ENCODE data around the gene IYD.
"Not testable (repeated sequence)": the region's sequence is repeated elsewhere in the genome, so short reads cannot be mapped to it uniquely, and the experiment has no call there.

Gene IYD

DNA sequence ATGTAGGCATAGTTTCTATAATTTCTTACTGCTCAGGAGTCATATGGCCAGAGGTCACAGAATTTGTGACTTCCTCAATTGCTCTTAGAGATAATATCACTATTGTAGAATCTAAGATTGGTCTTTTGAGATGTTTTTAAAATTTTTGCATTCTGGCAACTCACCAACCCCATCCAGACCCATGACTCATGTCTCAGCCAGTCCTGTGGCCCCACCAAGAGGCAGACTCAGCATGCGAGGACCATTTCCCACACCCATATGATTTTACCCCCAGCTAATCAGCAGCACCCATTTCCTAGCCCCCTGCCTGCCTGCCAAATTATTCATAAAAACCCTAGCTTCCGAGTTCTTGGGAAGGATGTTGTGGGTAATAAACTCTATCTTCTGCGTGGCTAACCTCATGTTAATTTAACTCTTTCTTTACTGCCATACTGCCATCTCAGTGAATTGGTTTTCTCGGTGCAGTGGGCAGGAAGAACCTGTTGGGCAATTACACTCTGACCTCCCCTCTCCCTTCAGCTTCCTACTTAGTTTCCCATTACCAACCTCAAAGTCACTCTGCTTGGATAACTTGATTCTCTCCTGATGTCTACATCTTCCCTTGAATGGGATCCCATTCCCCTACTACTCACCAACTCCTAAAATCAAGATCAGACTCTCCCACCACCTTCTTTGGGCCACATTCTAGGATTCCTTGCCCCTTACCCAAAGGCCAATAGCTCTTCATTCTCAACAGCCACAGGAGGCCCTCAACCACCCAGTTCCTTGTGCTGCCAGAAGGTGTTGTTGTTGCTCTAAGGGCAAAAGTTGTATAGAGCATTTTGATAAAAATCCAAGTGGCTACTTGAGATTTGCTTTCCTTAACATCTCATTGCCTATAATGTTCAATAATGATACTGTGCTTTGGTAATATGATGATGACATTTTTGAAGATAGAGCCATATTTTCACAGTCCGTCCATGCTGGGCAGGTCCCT is 16.2 kb upstream of the IYD start:
- DNase-seq (ENCODE audit: low spot score), result no peak

DNA sequence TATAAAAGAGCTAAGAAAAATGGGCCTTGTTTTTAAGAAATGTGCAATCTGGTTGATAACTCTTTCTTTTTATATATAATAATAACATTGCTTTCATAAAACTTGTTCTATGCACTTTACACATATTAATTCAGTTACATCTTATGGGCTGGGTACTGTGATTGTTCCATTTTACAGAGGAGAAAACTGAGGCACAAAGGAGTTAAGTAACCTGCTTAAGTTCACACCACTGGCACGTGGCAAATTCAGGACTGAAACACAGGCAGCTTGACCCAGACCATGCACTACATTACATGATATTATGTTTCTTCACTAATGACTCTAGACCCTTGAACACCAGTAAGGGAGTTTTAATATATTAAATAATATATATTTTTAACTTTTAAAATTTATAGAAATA is 15.4 kb upstream of the IYD start:
- DNase-seq (ENCODE audit: low spot score), result no peak

DNA sequence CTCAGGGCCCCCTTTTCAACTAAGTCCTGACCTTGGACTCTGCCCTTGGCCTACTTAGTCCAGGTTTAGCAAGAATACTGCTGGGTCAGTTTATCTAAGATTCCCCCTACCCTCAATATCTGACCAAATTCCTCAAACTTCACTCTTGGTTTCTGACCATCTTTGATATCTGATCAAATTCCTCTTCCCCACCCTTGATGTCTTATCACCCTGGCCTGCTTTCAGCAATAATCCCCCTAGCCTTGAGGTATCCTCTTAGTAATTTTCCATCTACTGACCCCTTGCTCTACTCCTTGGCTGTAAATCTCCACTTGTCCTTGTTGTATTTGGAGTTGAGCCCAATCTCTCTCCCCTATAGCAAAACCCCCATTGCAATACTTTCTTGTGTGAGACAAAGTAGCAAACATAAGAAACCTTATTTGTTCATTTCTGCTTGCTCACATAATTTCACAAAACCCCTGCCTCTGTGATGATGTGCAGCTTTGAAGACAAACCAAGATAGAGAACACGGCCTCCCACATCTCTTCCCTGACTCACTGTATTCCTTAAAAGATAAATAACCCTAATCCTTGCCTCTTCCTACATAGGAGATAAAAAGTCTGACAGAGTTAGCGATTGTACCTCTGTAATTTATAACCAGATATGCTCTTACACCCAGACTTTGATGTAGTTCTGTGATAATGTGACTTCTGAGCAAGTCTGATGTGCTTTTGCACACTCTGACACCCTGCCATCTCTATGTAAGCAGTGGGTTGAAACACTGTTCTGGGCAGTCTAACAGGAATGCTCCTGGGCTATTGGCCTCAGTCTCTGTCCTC is 13.8 kb upstream of the IYD start:
- DNase-seq (ENCODE audit: low spot score), result no peak

DNA sequence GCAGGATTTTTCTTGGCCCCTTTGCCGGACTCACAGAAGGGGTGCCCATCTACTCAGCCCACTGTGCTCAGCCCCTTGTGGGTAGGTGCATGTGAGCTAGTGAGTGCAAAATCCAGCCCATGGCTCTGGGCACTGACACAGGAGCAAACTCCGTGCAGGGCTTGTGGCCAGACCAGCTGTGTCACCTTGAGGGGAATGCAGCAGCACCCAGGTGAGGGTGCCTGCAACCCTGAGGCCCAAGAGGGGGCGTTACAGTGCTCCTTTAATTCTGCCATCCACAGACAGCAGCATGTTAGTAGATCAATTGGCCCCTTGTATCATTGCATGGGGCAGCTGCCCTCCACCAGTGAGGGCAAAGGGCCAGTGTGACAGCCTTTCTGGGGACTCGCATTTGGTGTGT is 12.9 kb upstream of the IYD start:
- no peak for DNase-seq (ENCODE audit: low spot score)

DNA sequence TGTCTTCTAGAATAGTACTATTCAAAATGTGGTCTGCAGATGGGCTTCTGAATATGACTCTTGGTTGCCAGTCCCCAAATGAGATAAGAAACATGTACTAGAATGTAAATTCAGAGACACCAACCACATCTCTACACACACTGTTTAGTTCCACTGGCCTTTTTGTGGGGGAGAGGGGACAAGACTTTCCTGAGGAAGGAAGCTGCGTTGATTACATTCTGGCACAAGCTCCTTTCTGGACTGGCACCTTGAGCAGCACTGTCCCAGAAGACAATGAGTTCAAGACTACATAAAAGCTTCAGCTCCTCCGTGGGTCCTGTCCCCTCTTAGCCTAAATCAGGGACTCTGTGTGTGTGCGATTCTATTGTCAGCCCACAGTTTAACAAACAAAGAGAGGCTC is 6.9 kb upstream of the IYD start:
- no peak for DNase-seq (ENCODE audit: low spot score)

DNA sequence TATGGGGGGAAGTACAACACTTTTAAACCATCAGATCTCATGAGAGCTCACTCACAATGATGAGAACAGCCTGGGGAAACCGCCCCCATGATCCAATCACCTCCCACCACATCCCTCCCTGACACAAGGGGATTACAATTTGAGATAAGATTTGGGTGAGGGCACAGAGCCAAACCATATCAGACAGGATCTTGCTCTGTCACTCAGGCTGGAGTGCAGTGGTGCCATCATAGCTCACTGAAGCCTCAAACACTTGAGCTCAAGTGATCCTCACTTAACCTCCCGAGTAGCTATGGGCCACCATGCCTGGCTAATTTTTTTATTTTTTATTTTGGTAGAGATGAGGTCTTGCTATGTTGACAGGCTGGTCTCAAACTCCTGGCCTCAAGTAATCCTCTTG is 5.1 kb upstream of the IYD start:
- no peak for DNase-seq (ENCODE audit: low spot score)

DNA sequence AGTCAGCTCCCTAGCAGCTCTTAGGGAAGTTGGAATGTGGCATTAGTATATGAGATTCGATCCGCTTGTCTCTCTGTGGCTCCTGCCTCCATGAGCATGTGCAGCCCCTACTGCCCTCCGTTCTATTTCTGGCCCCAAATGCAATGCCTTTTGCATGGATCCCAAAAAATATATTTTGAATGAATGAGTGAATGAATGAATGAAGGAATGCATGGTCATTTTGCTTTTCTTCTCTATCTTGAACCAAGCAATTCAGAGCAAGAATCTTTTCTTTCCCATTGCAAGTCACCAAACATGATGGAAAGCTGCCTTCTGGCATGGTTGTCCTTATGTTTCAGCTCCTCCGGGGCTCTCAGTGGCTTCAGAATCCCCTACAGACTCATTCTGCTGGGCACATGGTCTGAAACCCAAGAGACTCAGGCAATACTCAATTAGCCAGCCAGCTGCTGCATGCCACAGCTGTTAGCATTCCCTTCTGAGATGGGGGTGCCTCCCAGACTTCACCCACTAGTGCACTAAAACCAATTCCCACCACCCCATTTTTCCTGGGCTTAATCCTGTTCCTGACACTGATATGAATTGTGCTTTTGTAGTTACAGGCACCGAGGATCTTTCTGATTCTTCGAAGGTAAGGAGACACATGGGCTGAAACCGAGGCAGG is 2.6 kb upstream of the IYD start:
- DNase-seq (ENCODE audit: low spot score), result no peak

DNA sequence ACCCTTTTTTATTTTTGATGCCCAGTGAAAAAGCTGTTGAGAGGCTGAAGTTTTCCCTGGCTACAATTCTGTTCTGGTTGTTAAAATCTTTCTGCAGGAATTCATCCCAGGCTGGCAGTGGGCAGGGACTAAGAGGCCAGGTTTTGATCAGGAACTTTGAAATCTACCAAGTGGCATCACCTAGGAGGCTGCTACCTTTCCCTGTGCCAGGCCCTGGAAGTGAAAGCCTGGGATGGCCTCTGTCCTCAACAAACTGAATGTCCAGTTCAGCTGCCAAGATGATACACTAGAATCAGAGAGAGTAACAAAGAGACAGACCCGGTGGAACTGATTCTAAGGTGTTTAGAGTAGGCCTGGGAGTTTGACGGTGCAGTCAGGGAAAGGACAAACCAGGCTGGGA is 596 bp downstream of the IYD start:
- no peak for DNase-seq (ENCODE audit: low spot score)

DNA sequence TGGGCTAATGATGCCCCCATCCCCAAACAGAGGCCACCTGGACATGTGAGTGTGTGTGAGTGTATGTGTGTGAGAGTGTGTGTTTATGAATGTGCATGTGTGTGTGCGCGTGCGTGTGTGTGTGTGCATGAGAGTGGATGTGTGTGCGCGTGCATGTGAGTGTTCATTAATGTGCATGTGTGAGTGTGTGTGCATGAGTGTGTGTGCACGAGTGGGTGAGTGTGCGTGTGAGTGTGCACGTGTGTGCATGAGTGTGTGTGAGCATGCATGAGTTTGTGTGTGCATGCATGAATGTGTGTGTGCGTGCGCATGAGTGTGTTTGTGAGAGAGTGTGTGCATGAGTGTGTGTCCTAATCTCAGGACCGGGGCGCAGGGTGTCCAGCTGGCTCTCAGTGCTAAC is 1.3 kb downstream of the IYD start:
- DNase-seq (ENCODE audit: low spot score), result no peak

DNA sequence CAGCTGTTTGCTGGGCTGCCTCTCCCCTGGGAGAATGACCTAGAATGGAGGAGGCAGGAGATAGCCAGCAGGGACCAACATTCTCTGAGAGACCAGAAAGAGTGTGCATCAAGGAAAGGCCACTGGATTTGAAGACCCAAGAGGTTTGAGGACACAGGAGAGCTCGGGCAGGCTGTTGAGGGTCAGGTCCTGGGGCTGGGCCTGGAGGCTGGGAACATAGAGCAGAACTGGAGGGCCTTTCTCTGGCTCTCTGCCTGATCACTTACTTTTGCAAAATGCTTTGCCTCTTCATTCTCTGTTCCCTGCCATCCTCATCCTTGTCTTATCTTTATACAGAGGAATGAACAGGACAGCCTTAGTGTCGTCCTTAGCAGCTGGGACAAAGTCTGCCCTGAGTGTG is 2.5 kb downstream of the IYD start:
- no peak for DNase-seq (ENCODE audit: low spot score)

DNA sequence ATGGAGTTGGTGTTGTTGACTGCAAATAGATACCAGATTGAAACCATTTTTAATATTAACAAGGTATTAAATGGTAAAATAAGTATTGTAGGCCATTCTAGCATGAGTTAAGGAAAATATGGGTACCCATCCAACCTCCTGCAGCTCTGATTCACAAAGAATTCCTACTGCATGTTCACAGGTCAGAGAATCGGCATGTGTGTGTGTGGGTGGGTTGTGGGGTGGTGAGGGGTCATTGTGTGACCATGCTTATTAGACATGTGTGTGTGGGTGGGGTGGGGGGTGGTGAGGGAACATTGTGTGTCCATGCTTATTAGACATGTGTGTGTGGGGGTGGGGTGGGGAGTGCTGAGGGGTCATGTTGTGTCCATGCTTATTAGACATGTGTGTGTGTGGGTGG is 3.2 kb downstream of the IYD start:
- DNase-seq (ENCODE audit: low spot score), result no peak

DNA sequence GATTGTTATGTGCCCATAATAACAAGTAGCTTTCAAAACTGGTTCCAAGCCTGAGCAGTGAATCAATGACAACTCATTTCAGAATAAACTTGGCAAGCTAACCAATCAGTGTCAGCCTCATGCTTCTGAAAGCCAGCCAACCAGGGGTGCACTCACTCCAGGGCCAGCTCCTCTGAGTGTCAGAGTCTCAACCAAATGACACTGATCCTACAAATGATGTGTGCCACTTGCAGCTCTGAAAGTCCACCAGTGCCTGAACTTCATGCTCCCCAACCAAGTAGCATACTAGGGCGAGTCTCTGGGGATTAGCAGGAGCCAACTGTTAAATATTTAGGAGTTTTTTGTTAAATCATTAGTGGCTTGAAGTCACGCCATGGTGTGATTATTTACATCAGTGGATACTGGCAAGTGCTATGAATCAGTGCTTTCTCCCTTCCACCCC is 4.5 kb downstream of the IYD start:
- DNase-seq (ENCODE audit: low spot score), result no peak

DNA sequence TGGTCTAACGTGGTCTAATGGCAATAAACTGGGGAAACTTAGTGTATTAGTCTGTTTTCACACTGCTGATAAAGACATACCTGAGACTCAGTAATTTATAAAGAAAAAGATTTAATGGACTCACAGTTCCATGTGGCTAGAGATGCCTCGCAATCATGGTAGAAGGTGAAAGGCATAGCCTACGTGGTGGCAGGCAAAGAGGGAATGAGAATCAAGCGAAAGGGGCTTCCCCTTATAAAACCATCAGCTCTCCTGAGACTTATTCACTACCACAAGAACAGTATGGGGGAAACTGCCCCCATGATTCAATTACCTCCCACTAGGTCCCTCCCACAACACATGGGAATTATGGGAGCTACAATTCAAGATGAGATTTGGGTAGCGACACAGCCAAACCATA is 5.5 kb downstream of the IYD start:
- not testable (repeated sequence) for DNase-seq (ENCODE audit: low spot score)

DNA sequence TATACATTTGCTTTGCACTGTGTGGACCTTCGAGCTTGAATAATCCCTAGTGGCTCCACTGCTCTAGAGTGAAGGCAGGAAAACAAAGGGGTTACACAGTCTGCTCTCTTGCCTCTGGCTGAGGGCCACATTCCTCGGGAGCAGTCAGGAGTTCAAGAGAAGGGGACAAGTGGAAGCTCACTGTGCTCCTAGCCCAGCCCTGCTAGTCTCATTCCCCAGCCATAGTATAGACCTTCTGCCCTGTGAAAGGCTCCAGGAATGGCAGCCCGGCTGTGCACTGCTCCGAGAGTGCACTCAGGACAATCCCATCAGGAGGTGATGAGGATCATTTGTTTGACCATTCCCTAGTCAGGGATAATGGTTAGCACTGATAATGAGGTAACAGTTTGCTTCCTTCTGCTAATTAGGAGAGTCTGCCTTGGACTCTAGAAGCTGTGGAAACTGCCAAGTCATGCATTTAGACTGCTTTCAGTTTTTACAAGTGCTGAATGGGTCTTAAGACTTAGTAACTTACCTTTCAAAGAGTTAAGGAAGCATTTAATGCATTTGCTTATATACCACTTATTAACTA is 8.5 kb downstream of the IYD start:
- no peak for DNase-seq (ENCODE audit: low spot score)

DNA sequence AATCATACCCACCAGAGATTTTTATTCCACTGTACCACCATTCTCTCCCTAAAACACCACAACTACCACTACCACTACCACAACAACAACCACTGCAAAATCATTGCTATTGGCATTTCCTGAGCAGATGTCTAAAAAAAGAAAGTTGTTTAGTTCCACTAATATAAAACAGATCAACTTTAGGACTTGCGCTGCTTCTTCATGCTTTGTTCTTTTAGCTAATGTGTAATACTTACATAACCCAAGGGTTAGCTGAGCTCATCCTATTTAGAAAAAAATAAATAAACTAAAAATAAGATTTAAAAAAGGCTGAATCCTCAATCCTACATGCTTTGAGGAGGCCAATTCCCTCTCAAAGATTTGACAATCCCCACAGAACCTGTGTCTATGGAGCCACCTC is 11.4 kb downstream of the IYD start:
- no peak for DNase-seq (ENCODE audit: low spot score)

DNA sequence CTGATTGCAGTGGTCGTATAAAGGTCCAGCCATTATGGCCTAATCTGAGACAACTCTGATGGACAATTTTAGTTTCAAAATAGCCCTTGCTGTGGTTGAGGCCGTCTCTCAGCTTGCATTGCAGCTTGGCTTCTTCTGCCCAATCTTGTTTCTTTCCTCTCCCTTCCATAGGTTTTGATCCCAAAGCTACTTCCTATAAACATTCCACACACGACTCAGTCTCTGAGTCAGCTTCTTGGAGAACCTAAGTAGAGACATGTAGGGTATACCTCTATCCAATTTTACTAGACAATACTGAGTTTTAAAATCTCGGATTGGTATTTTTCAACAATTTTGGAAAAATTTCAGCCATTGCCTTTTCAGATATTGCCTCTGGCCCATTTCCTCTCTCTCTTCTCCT is 13.4 kb downstream of the IYD start:
- DNase-seq (ENCODE audit: low spot score), result no peak

DNA sequence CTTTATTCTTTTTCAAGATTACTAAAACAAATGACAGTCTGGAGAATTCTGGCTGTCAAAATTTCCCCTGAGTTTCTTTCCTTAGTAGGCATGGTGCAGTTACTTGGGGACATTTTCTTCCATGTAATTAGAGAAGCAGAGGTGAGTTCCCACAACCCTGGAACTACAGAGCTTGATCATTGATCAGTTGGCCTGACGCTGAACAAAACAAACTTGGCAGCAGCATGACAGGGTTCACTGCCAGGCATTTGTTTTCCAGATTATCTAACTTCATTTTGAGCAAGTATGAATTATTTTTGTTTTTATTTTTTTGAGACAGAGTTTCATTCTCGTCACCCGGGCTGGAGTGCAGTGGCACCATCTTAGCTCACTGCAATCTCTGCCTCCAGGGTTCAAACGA is 22.6 kb downstream of the IYD start:
- DNase-seq (ENCODE audit: low spot score), result no peak

DNA sequence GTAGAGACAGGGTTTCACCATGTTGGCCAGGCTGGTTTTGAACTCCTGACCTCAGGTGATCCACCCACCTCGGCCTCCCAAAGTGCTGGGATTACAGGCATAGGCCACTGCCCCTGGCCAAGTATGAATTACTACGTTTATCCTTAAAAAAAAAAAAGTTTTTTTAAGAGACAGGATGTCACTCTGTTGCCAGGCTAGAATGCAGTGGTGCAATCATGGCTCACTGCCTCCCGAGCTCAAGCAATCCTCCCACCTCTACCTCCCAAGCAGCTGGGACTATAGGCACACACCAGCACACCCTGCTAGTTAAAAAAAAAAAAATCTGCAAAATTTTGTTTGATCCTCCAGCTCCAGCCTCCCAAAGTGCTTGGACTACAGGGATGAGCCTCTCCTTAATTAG is 23.1 kb downstream of the IYD start:
- no peak for DNase-seq (ENCODE audit: low spot score)

DNA sequence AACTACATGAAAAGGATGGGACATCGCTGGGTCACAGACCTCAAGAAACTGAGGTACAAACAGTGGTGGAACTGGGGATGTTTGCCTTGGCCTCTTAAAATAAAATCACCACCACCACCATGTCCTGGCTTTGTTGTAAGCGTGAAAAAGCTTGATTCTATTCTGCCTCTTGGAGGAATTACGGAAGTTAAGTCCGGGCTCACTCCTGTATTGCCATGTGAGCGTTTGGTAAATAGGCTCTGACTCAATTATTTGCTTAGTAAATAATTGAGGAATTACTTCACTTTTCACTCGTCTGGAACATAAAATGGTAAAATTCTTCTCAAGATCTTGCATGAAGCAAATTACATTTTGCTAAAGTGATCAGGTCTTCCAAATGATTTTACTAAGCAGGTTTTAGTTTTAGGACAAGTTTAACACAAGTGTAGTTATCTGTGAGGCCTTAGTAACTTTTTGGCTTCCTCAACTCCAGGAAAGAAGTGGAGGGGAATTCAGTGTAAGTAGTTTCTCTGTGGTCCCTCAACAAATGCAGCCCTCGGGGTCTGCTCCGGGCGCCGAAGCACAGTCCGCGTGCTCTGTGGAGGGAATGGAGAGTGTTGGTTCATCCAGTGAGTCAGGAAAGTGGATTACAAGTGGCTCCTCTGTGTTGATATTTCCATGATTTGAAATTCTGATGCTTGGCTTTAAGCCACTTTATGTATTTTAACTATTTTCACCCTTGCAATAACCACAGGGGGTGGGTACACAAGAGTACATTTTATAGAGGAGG is 23.8 kb downstream of the IYD start:
- DNase-seq (ENCODE audit: low spot score), result no peak

DNA sequence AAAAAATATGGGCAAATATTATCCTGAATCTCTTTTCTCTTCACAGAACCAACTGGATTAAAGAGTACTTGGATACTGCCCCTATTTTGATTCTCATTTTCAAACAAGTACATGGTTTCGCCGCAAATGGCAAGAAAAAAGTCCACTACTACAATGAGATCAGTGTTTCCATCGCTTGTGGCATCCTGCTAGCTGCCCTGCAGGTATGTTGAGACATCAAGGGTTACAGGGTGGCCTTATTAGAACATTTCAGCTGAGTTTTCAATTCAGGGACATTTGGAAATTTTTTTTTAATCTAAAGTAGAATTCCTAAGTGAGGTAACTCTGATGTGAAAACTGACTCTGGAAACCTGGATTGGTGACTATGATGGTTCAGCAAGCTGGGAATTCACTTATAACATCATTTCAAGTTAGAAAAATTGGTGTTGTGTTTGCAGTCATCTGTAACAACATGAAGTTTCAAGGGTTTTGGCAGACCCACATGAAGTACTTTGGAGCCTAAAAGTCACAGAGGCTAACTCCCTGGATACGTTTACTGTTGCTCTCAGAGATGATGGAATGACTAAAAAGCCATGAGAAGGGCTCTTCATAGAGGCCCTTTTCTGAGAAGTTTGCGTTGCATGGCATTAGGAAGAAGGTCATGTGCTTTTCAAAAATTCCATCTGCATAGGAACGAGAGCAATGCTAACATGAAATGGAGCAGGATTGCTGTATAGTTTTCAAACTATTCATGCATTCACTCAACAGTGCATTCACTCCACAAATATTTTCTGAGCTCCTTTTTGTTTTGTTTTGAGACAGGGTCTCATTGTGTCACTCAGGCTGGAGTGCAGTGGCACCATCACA is 25.5 kb downstream of the IYD start:
- no peak for DNase-seq (ENCODE audit: low spot score)

DNA sequence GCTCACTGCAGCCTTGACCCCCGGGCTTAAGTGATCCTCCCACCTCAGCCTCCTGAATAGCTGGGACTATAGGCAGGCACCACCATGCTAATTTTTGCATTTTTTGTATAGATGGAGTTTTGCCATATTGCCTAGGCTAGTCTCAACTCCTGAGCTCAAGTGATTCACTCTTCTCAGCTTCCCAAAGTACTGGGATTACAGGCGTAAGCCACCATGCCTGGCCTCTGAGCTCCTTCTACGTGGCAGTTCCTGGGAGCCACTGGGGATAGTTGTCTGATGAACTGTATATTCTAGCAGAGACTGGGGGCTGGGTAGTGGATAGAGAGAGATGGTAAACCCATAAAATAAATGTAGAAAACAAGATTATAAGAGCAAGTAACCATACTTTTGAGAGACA is 26.1 kb downstream of the IYD start:
- no peak for DNase-seq (ENCODE audit: low spot score)

Data from NAMALWA (cell line).